CD4-positive, alpha-beta T cell treated with Interleukin-15 for 1 hour (primary cell): Measurements from ENCODE around the gene TRIML2.

Experiments used
- DNase-seq: peaks from one replicate; pipeline ENCODE4 v3.0.0-alpha.2; 2020

The TRIML2 gene, protein sequence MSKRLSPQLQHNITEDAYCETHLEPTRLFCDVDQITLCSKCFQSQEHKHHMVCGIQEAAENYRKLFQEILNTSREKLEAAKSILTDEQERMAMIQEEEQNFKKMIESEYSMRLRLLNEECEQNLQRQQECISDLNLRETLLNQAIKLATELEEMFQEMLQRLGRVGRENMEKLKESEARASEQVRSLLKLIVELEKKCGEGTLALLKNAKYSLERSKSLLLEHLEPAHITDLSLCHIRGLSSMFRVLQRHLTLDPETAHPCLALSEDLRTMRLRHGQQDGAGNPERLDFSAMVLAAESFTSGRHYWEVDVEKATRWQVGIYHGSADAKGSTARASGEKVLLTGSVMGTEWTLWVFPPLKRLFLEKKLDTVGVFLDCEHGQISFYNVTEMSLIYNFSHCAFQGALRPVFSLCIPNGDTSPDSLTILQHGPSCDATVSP

DNA sequence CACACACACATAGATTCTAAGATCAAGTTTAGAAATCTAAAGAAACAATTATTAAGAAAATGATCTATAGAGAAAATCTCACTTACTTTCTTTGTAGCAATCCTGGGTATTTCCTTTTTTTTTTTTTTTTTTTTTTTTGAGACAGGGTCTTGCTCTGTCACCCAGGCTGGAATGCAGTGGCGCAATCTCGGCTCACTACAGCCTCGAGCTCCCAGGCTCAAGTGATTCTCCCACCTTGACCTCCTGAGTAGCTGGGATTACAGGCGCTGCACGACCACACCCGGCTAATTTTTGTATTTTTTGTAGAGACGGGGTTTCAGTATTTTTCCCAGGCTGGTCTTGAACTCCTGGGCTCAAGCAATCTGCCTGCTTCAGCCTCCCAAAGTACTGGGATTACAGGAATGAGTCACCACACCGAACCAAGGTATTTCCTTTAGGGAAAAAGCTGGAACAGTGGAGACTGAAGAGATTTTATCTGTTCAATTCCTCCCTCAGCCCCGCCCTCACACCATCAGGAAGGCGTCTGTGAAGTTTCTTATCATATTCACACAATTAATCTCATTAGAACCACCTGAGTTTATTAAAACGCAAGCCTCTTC is at the start of gene TRIML2:
TRIML2 (minus strand) TSS at position 447 of the 599 bp plus-strand sequence. CDS start 4,235 bp downstream, outside the sequence.
- no peak for DNase-seq

DNA sequence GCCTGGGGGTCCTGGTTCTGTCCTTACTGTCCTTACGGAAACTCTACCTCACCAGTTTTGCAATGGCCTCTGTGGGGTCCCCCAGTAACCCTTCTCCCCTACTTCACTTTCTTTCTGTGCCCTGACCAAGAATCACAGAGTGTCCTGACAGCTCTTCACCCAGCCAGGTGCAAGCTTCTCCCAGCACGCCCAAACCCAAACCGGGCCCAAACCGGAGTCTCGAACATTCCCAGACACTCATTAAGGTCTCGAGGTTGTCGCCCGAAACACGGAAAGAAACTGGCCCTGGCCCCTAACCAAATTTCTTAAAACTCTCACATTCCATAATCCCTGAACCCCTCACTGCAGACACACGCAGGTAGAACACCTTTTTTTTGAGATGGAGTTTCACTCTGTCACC is 48.9 kb upstream of the TRIML2 start:
- DNase-seq = no peak

DNA sequence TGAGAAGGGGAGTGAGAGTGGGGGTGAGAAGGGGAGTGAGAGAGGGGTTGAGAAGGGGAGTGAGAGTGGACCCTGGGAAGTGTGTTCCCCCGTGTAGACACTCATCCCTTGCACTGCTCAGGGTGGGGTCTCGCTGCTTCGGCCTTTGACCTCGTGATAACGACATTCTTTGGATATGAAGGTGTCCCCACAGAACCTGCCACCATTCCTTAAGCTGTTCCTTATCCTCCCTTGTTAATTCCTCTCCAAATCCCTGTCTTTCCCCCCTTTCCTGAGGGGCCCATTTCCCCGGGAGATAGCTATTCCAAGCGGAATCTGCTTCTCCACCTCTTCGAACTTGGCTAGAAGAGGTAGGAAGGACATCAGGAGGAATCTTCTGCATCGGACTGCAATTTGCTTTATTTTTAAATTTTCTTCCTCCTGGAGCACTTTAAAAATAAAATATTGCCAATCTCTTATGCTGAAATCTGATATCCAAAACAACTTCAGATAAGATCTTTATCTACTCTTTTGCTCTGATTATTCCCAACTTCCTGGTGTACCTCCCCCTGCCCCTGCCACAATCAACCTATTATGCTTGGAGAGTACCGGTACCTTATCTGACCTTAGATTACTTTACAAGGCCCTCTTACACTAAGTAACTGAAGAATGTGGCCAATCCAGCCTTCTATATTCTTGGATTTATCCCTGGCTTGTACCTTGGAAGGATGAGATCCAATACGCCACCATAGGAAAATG is 45.4 kb upstream of the TRIML2 start:
- DNase-seq = no peak

DNA sequence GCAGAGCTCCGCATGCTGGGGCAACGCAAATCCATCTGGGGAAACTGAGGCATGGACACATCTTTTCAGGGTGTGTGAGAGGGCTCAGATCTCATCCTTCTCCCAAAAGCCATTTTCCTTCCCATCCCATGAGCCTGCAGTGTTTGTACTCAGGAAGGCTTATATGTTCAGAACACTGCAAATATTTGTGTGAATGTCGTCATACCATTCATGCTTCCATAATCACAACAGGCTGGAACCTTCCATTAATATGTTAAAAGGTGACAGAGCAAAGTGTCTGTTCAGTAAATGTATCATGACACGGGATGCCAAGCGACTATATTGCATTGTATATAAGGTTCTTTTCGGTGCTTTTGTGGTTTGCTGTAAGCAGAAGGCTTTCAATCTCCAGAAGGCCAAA is 38.4 kb upstream of the TRIML2 start:
- no peak for DNase-seq

DNA sequence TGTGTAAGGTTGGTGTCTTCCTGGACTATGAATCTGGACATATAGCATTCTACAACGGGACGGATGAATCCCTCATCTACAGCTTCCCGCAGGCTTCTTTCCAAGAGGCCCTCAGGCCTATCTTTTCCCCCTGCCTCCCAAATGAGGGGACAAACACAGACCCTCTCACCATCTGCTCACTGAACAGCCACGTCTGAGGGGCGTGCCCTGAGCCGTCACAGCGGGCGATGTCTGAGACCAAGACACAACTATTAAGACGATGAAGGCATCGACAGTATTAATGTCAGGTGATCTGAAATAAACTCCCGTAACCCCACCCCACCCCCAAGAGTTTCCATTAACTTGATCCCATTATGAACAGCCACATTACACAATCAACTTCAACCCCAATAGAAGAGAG is 37.8 kb upstream of the TRIML2 start:
- DNase-seq = no peak

DNA sequence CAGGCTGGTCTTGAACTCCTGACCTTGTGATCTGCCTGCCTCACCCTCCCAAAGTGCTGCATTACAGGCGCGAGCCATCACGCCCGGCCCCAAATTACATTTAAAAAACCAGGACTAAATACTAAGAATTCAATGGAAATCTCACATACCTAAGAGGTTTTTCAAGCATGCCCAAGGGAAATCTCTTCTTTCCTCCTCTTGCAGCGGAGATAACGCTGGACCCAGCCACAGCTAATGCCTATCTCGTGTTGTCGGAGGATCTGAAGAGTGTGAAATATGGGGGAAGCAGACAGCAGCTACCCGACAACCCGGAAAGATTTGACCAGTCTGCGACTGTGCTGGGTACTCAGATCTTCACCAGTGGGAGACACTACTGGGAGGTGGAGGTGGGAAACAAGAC is 37.2 kb upstream of the TRIML2 start:
- no peak for DNase-seq

DNA sequence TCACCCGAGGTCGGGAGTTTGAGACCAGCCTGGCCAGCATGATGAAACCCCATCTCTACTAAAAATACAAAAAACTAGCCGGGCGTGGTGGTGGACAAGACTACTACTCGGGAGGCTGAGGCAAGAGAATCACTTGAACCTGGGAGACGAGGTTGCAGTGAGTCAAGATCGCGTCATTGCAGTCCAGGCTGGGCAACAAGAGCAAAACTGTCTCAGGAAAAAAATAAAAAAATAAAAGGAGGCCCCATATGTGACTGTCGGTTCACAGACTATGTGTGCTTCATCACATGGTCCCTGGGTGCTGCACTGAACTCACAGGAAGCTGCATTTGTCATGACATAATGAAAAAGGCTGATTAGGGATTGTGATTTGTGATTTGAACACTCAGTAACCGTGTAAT is 36.2 kb upstream of the TRIML2 start:
- no peak for DNase-seq

DNA sequence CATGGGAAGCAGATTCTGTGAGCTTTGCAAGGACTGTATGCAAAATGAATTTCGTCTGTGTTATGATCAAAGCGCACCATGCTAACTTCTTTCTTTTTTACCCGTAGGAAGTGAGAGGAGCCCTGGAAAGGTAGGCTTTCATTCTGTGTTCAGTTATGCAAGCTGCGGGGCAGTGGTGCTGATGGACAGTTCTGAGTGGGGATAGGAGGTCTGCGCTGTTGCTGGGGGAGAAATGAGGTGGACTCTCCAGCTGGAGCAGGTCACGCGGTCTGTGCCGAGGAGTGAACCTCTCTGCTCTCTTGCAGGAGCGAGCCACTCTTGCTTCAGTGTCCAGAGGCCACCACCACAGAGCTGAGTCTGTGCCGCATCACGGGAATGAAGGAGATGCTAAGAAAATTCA is 34.3 kb upstream of the TRIML2 start:
- no peak for DNase-seq

DNA sequence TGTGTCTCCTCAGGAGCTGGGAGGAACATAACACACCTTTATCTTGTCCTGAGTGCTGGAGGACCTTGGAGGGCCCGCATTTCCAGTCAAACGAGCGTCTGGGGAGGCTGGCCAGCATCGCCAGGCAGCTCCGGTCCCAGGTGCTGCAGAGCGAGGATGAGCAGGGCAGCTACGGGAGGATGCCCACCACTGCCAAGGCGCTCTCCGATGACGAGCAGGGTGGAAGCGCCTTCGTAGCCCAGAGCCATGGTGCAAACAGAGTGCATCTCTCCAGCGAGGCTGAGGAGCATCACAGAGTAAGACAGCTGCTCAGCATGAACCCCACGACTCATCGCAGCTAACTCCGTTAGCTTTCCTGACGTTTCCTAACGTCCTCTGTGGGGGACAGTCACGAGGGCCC is 30.3 kb upstream of the TRIML2 start:
- DNase-seq = no peak

DNA sequence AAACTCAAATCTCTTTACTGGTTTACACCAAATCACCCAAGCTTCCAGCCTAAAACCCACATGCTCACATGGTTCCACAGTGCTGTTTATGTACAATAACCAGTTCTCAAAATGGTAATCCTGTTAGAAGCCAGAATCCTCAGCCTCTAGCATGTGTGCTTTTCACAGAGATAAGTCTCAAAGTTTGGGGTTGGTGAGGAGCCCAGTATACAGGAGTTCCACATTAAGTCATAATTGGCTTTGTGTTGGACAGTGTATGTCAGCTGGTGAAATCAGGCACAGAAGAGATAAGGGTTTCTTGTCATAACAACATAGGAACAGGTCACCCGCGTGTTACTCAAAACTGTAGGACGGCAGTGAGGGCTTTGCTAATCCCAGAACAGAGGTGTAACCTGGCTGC is 29.7 kb upstream of the TRIML2 start, which contains the start of gene TRIML1:
TRIML1 (plus strand) TSS at position 301 of the 400 bp plus-strand sequence. CDS start 118 bp downstream, outside the sequence.
- no peak for DNase-seq

DNA sequence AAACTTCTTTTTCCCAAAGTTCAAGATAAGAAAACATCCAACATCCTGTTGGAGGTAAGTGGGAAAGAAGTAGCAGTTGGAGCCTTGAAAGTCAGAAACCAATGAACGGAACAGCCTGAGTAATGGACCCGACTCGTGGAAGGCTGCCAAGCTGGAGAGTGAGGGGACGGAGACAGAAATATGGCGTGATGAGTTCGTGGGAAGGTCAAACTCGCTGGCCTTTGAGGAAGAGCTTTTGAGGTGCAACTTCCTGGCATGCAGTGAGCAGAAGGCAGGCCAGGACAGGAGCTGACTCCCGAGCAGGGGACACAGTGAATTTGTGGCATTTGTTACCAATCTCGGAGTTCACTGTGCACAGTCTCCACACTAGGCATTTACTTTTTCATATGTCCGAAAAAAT is 28.8 kb upstream of the TRIML2 start:
- DNase-seq = no peak

DNA sequence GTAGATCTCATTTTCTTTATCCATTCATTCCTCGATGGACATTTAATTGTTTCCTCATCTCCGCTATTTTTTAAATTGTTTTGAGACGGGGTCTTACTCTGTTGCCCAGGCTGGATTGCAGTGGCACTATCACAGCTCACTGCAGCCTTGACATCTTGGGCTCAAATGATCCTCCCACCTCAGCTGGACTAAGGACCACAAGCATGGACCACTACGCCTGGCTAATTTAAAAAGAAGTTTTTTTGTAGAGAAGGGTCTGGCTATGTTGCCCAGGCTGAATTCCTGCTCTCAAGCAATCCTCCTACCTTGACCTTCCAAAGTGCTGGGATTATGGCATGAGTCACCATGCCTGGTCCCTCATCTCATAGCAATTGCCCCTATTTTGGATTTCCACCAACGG is 22.8 kb upstream of the TRIML2 start:
- DNase-seq = no peak

DNA sequence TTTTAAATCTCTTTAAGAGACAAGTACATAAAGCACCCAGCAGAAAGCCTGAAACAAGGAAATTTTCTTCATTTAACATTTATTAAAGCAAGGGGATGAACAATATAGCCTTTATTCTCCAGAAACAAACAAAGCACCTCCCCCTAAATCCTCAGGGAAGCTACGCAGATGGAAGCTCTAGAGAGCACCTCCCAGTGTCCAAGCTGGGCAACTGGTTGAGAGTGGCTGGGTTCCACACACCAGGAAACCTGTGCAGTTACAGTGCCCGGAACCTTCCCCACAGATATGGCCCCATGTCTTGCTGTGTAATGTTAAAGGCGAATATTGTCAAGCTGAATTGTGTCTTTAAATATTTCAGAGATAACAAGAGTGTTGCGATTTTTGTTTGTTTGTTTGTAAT is 21.0 kb upstream of the TRIML2 start:
- no peak for DNase-seq

DNA sequence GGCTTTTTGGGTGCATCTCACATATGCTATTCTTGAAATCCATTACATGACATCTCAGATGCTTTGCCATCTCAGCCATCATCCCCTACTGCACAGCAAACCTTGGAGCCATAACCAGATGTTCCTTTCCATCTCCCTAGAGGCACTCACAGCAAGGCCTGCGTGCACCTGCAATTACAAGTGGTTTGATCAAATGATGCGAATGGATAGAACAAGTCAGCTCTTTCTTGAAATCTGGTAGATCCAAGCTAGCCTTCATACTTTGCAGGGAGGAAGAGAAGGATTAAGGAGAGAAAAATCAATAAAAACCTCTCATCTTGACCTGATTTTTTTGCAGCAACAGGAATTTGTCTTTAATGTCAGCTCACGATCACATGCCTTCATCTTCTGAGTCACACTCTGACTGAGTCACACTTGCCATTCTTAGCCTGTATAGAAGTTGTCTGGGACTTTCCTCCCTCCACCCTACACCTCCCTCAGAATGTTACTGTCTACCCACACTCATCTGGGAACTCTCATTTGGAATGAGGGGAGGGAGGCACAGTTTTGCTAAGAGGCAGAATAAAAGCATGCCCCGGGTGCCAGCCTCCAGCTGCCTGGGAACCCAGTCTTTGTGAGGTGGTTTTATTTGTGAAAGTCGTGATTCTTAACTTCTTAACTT is 17.9 kb upstream of the TRIML2 start:
- DNase-seq = no peak

DNA sequence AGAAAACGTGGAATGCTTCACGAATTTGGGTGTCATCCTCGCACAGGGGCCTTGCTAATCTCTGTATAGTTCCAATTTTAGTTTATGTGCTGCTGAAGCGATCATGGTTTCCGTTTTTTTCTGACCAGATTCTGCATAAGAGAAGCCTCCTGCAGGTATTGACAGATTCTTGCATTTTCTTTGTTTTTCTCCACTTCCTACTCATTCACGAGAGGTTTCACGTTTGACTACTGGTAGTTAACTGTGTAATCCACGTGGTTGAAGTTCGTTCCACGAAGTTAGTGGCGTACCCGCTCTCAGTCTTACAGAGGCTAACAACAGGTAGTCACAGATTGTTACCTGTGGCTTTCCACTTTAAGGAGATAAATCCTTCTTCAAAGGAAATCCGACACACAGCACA is 12.1 kb upstream of the TRIML2 start:
- DNase-seq = no peak

DNA sequence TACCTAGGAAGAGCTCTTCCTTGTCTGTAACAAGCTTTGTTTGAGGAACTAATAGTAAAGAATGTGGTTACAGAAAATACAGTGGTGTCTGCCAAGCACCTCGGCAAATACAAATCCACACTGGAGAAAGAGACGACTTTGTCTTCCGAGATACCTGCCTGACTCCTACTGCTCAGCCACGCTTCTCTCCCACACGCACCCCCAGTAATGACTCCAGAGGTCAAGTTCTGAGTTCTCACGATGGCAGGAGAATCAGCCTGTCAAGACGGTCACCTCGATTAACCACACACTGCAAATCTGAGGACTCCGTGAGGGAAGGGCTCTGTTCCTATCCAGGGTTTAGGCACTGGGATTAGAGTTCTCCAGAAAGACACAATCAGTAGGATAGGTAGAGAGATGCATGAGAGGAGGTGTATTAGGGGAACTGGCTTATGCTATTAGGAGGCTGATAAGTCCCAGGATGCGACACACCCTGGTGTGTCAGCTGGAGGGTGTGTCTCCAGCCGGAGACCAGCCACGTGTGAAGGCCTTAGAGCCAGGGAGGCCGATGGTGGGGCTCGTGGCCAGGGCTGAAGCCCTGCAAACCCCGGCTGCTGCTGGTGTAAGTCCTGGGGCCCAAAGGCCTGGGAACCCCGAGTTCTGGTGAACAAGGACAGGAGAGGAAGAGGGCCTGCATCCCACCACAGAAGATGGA is 8.4 kb upstream of the TRIML2 start:
- DNase-seq = no peak

DNA sequence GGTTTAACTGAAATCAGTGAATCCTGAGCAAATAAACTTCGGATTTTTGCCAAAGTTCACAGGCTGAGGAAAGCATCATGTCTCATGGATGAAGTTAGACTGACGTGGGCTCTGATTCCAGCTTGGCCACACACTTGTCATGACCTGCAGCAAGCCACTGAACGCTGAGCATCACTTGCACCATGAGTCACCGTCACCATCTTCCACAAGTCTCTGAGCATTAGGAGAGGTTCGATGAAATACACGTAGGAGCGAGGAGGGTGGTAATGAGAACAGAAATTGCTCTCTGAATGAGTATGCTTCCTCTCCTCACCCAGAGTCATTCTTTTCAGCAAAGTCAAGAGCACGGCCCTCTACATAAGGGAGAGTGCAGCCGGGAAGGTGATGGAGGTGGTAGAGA is 3.8 kb upstream of the TRIML2 start:
- DNase-seq = no peak

DNA sequence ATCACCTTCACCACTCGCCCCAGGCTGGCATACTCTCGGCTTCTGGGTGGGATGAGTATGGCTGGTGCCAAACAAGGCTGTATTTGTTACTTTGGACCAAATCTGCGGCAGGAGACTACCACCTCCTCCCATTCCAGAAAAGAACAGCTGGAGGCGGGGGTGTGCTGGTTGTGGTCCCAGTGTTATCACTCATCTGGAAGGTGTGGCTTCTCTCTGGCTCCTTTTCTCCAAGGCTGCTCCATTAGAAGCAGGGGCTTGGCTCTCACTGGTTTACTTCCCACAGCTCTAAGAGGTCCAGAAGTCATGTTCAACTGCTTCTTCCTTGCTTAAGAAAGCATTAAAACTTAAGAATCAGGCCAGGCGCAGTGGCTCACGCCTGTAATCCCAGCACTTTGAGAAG is 2.6 kb upstream of the TRIML2 start:
- DNase-seq = no peak

DNA sequence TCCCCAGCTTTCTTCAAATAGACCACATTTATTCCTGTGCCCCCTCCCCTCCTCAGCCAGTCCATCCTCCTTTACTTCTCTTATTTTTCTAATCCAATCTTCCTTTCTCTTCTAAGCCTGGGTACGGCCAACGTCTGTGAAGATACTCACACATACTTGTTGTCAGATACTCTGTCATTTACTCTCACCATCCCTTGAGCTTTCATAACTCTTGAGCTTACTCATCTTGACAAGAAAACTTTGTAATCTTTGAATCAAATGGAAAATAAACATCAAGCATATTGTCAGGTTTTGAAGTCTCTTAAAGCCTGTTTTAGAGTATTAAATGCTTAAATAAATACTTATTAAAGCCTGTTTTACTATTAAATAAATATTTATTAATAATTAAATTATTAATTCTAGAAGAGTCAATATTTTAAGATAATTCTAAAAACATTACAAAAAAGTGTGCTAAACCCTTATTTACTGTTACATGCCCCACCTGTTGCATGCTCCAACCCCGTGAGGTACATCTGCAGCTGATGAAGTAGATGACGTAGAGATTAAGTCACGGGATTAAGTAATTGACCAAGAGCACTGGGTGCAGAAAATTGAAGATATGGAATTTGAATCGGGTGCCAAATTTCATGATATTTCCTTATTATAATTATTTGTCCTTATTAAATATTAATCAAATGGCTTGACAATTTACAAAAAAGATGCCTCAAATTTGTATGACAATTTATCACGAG is 1.5 kb upstream of the TRIML2 start:
- no peak for DNase-seq

DNA sequence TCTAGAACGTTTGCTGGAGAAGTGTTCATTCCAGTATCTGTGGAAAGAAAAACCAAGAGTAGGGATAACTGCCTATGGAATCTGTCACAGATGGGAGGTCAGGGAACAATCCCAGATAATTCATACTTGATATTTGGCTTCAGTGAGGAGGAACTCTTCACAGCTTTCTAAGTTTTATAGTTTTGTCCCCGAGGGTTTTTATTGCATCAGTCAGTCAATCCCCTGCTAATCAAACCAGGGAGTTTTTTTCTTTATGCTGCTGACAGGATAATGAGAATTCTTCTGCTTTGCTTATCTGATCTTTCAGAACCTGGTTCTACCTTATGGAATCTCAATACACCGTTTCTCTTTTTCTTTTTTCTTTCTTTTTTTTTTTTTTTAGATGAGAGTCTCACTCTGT is 633 bp upstream of the TRIML2 start:
- no peak for DNase-seq

DNA sequence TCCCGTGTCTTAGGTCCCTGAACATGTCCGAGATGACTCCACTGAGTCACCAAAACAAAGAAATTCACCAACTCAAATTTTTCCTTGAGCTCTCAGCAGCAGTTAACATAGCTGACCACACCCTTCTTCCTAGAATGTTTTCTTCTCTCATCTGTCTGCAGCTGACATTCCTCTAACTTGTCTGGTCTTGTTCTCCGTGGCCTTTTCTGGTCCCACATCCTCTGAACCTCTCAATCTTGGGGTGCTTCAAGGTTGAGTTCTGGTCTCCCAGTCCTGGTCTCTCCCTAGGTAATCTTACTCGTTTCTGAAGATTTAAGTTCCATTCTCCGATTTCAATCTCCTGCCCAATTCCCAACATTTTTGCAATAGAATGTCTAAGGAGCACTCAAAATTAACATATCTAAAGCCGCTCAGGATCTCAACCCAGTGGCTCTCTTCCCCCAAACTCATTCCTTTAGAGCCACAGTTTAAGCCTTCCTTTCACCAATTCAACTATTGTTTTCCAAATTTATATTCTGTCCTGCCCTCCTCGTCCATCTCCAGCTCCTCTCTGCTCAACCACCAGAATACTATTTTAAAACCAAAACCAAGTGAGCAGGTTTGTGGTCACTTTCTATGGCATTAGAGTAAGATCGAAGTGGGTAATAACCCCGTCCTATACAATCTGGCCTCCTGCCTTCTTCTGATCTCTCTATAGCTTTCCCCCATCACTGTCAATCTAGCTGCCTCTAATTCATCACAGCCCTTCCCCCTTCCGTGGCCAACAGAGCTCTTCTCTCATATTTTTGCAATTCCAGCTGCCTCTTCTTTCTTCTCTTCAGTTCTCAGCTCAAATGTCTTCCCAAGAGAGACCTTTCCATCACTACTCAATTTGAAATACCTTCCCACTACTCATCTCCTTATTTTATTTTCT is 1.2 kb downstream of the TRIML2 start:
- DNase-seq = no peak
